Caco-2 (cell line): ENCODE measurements around the gene RTCA. TPM values are rescaled to one million over a fixed set of nuclear protein-coding genes. Genes with fewer than 3 reads are reported as not detected.

ENCODE experiments used
- BruUV-seq: library from RNA; stranded (reverse); fragments of 400-500 nt; replicated peaks from 2 replicates; lab custom pipeline; 2021; lab: Mats Ljungman, UMichigan
- CTCF ChIA-PET: fragments of 300-600 bp; sonication (Branson Sonifier 250); formaldehyde crosslinking; loops from one replicate; lab custom pipeline; 2022; ENCODE audit warnings: antibody characterized with exemption; lab: Charles Lee
- POLR2A ChIA-PET: fragments of 300-600 bp; sonication (Branson Sonifier 250); formaldehyde crosslinking; loops from one replicate; lab custom pipeline; 2022; ENCODE audit warnings: antibody characterized with exemption; lab: Charles Lee
- DNase-seq, 2 experiments: peaks; one replicate each; pipeline versions ENCODE4 v3.0.0 to v3.0.0-alpha.2; 2020 to 2022
- H3K27me3 ChIP-seq: replicated peaks from 2 replicates; pipeline ENCODE4 v1.6.0; 2011; ENCODE audit warnings: low read length; ENCODE audit not compliant: control insufficient read depth, insufficient read depth
- H3K36me3 ChIP-seq: 2 replicates; pipeline ENCODE4 v1.5.1; 2011; ENCODE audit warnings: low read length; ENCODE audit not compliant: control insufficient read depth, insufficient read depth
- H3K4me1 ChIP-seq: fragments of 250-450 bp; sonication (Bioruptor Pico); 2 replicates; pipeline ENCODE4 v1.5.1; 2020; ENCODE audit warnings: mild to moderate bottlenecking
- H3K4me3 ChIP-seq: 2 replicates; pipeline ENCODE4 v1.5.1; 2011; ENCODE audit warnings: low read depth, mild to moderate bottlenecking, control low read depth, low read length
- H3K9me3 ChIP-seq: fragments of 250-450 bp; sonication (Bioruptor Pico); 2 replicates; pipeline ENCODE4 v1.5.1; 2020; ENCODE audit warnings: mild to moderate bottlenecking, moderate library complexity
- H3K27ac Mint-ChIP-seq: one replicate; pipeline ENCODE4 v1.8.0; 2022; ENCODE audit warnings: mixed read lengths; ENCODE audit not compliant: unreplicated experiment
- H3K27me3 Mint-ChIP-seq: one replicate; pipeline ENCODE4 v1.8.0; 2022; ENCODE audit warnings: mixed read lengths; ENCODE audit not compliant: insufficient read depth, unreplicated experiment
- H3K36me3 Mint-ChIP-seq: one replicate; pipeline ENCODE4 v1.8.0; 2022; ENCODE audit warnings: mild to moderate bottlenecking, mixed read lengths; ENCODE audit not compliant: insufficient read depth, unreplicated experiment
- H3K4me1 Mint-ChIP-seq: one replicate; pipeline ENCODE4 v1.8.0; 2022; ENCODE audit warnings: low read depth, mixed read lengths; ENCODE audit not compliant: unreplicated experiment
- H3K4me3 Mint-ChIP-seq: one replicate; pipeline ENCODE4 v1.8.0; 2022; ENCODE audit warnings: mild to moderate bottlenecking, moderate library complexity, mixed read lengths; ENCODE audit not compliant: unreplicated experiment
- H3K9me3 Mint-ChIP-seq: one replicate; pipeline ENCODE4 v1.8.0; 2022; ENCODE audit warnings: mixed read lengths; ENCODE audit not compliant: unreplicated experiment
- CTCF ChIP-seq, 2 experiments: fragments of 200-600 bp in 1 of 2; IDR thresholded peaks; 1 replicate in 1 of 2; 2 replicates in 1 of 2; pipeline versions ENCODE4 v1.5.1 to v1.8.0; 2011 to 2022; ENCODE audit warnings: antibody characterized with exemption in 1 of 2, control low read depth in 1 of 2, inconsistent platforms in 1 of 2, low read depth in 1 of 2, low read length in 1 of 2, mild to moderate bottlenecking in 1 of 2, moderate library complexity in 1 of 2; ENCODE audit not compliant: insufficient read depth in 1 of 2, severe bottlenecking in 1 of 2, unreplicated experiment in 1 of 2
- intact Hi-C: fragments of 100-400 bp; cut with micrococcal nuclease; formaldehyde crosslinking; loops from one replicate; pipeline ENCODE4 v1.10.0; 2022; ENCODE audit not compliant: unreplicated experiment
- total RNA-seq: library from RNA; stranded (reverse); gene quantifications from 2 replicates; pipeline ENCODE4 v1.2.3, GENCODE V29; 2022

The RTCA gene
- total RNA-seq, 1 experiment from 2014 or later, result 31.4 TPM

GRCh38 chr1:100309863-100310262 lies 43.8 kb downstream of the RTCA start:
- POLR2A ChIA-PET, result no interaction called here
- intact Hi-C loops, result no loop called here
- no peaks in the 10 kb centered on the region for H3K36me3 Mint-ChIP-seq
- no peak overlapping the region for H3K4me3 ChIP-seq
- H3K4me1 Mint-ChIP-seq, result no peaks in the 10 kb centered on the region
- no TSS peak for BruUV-seq
- no peaks in the 10 kb centered on the region for H3K9me3 ChIP-seq
- H3K36me3 ChIP-seq, result no peaks in the 10 kb centered on the region
- CTCF ChIA-PET, result no interaction called here
- H3K9me3 Mint-ChIP-seq, result no peaks in the 10 kb centered on the region
- no peaks in the 10 kb centered on the region for H3K27me3 ChIP-seq
- H3K27me3 Mint-ChIP-seq, result no peaks in the 10 kb centered on the region
- no peak for TF ChIP-seq CTCF (IDR thresholded peaks at IDR 0.05; ENCODE audit: insufficient read depth in 1 of 2, low read depth in 1 of 2, low read length in 1 of 2, severe bottlenecking in 1 of 2, unreplicated experiment in 1 of 2)
- DNase-seq, result no peak
- no peaks in the 10 kb centered on the region for H3K4me1 ChIP-seq
- no peak overlapping the region for H3K4me3 Mint-ChIP-seq
- no peak overlapping the region for H3K27ac Mint-ChIP-seq

GRCh38 chr1:100313382-100313781 lies 47.4 kb downstream of the RTCA start:
- Histone ChIP-seq H3K27me3 (no peaks in the 10 kb centered on the region), H3K36me3 (no peaks in the 10 kb centered on the region), H3K9me3 (peaks cover 11% of the 10 kb centered on the region), H3K4me3 (no peak overlapping the region), H3K4me1 (no peaks in the 10 kb centered on the region)
- Mint-ChIP-seq H3K27ac (no peak overlapping the region), H3K36me3 (no peaks in the 10 kb centered on the region), H3K4me3 (no peak overlapping the region), H3K27me3 (no peaks in the 10 kb centered on the region), H3K9me3 (no peaks in the 10 kb centered on the region), H3K4me1 (no peaks in the 10 kb centered on the region)
- no peak for DNase-seq
- POLR2A ChIA-PET, result no interaction called here
- BruUV-seq, result no TSS peak
- CTCF ChIA-PET, result no interaction called here
- intact Hi-C loops, result no loop called here
- TF ChIP-seq CTCF (IDR thresholded peaks at IDR 0.05; ENCODE audit: insufficient read depth in 1 of 2, low read depth in 1 of 2, low read length in 1 of 2, severe bottlenecking in 1 of 2, unreplicated experiment in 1 of 2), result no peak

- intact Hi-C loops, result no loop called here
Measured at GRCh38 chr1:100316622-100317021, 50.6 kb downstream of the RTCA start.

More at GRCh38 chr1:100316622-100317021, 50.6 kb downstream of the RTCA start:
- CTCF ChIA-PET, result no interaction called here
- no peak overlapping the region for H3K27ac Mint-ChIP-seq
- H3K27me3 ChIP-seq, result no peaks in the 10 kb centered on the region
- no peaks in the 10 kb centered on the region for H3K27me3 Mint-ChIP-seq
- no peak overlapping the region for H3K4me3 Mint-ChIP-seq
- peaks cover 12% of the 10 kb centered on the region for H3K9me3 Mint-ChIP-seq
- POLR2A ChIA-PET, result no interaction called here
- H3K4me1 Mint-ChIP-seq, result peaks cover 7% of the 10 kb centered on the region
- no peak overlapping the region for H3K4me3 ChIP-seq
- BruUV-seq, result no TSS peak
- TF ChIP-seq CTCF (IDR thresholded peaks at IDR 0.05; ENCODE audit: insufficient read depth in 1 of 2, low read depth in 1 of 2, low read length in 1 of 2, severe bottlenecking in 1 of 2, unreplicated experiment in 1 of 2), result no peak
- no peak for DNase-seq
- no peaks in the 10 kb centered on the region for H3K36me3 ChIP-seq
- H3K36me3 Mint-ChIP-seq, result no peaks in the 10 kb centered on the region
- peaks cover 22% of the 10 kb centered on the region for H3K9me3 ChIP-seq
- peaks cover 23% of the 10 kb centered on the region for H3K4me1 ChIP-seq
